ENCODE results near the gene HTT. TPM values are rescaled to one million over a fixed set of nuclear protein-coding genes. Genes with fewer than 3 reads are reported as not detected.

The HTT gene
- total RNA-seq, 4 donors from 2014 or later: 28.9 to 141 (median 42.0) TPM

GRCh38 chr4:3247399-3248177 is 173.1 kb downstream of the HTT start:
- 88 to 93% methylated on average over 13 to 14 of the region's 21 CpGs for WGBS, 2 donors
- DNase-seq (ENCODE audit: low spot score in 2 of 2): no peak
- H3K4me3 ChIP-seq (ENCODE audit: low read depth, poor library complexity, severe bottlenecking): no peak overlapping the region
- intact Hi-C loops (cut with DNase I; ENCODE audit: low total_unique reads): loop anchor here (5.0 kb wide), 1 partner anchor 760 kb away; no protein-coding TSS in a partner anchor
- TF ChIP-seq CTCF (IDR thresholded peaks at IDR 0.05) (no peak), POLR2A (IDR thresholded peaks at IDR 0.05) (no peak)

- TF ChIP-seq CTCF (IDR thresholded peaks at IDR 0.05) (no peak), POLR2A (IDR thresholded peaks at IDR 0.05) (no peak)
- intact Hi-C loops (cut with DNase I; ENCODE audit: low total_unique reads): loop anchor here (5.0 kb wide), 1 partner anchor 759 kb away; no protein-coding TSS in a partner anchor
- no peak for DNase-seq (ENCODE audit: low spot score in 2 of 2)
- WGBS, 2 donors: 93 to 94% methylated on average over 12 of the region's 14 CpGs
- H3K4me3 ChIP-seq (ENCODE audit: low read depth, poor library complexity, severe bottlenecking): no peak overlapping the region
Observed at GRCh38 chr4:3248178-3248480, 173.6 kb downstream of the HTT start.

DNA sequence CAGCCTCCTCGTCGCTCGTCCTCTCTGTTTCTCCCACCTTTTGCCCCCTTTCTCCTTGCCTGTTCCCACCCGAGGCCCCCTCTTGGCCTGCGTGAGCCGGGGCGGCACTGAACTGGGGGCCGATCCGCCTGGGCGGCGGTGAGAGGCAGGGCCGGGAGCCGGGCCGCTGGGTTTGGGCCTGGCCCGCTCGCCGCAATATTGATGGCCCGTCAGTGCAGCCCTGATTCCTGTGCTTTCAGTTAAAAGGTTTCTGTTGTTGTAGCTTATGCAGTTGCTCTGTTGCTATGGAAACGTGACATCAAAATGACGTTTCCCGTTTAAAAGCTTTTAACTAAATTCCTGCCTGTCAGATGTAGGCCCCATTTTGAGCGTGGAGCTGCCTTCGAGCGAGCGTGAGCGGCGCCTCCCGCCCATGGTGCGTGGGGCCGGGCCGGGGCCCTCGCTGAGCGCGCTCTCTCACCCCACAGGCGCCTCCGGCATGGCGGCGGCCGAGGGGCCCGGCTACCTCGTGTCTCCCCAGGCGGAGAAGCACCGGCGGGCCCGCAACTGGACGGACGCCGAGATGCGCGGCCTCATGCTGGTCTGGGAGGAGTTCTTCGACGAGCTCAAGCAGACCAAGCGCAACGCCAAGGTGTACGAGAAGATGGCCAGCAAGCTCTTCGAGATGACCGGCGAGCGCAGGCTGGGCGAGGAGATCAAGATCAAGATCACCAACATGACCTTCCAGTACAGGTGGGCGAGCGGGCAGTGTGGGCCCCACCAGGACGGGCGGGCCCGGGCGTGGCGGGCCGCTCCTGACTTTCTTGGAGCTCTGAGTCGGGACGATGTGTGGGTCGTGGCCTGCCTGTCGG is 174.6 kb downstream of the HTT start, which contains the start of gene MSANTD1:
TSS of gene MSANTD1 (plus strand) at position 349 of the 851 bp plus-strand sequence. CDS start at position 413, 64 bp downstream.
- no peak for DNase-seq (ENCODE audit: low spot score in 2 of 2)
- WGBS, 2 donors: 87 to 93% methylated on average over 70 to 72 of the region's 72 CpGs
- H3K4me3 ChIP-seq (ENCODE audit: low read depth, poor library complexity, severe bottlenecking): no peak within 1 kb of the TSS
- intact Hi-C loops (cut with DNase I; ENCODE audit: low total_unique reads): loop anchor here (5.0 kb wide), 1 partner anchor 758 kb away; no protein-coding TSS in a partner anchor
- TF ChIP-seq CTCF (IDR thresholded peaks at IDR 0.05) (no peak), POLR2A (IDR thresholded peaks at IDR 0.05) (no peak)

DNA sequence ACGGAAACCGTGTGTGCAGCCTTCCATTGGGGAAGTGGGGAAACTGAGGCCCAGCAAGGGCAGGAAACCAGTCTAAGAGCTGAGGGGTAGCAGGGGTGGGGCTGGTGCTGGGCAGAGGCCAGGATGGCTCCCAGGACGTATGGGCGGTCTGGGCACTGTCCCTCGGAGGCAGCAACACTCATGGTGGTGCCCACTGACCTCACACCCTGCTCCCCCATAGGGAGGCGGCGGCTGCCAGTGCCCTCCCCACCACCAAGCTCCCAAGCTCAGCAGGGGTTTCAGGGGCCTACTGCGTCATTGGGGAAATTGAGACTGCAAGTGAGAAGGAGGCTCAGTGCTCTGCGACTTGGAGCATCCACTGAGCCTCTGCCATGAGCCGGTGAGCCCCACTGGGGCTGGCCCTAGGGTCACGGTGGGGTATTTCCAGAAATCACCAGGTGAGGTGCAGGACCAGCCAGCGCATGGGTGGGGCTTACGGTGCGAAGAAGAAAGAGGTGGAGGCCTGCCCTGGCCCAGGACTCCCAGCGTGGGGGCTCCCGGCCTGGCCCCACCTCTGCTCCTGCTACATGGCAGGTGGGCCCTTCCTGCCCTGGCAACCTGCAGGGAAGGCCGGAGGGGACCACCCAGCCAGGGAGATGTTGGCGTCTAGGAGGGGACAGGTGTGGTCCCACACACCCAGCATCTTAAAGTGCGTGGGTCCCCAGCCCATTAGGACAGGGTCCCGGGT is 175.4 kb downstream of the HTT start:
- intact Hi-C loops (cut with DNase I; ENCODE audit: low total_unique reads): loop anchor here (5.0 kb wide), 1 partner anchor 757 kb away; no protein-coding TSS in a partner anchor
- whole genome bisulfite sequencing, 2 donors: 81 to 85% methylated on average over 17 of the region's 20 CpGs
- no peak overlapping the region for H3K4me3 ChIP-seq (ENCODE audit: low read depth, poor library complexity, severe bottlenecking)
- DNase-seq (ENCODE audit: low spot score in 2 of 2): no peak
- TF ChIP-seq POLR2A (IDR thresholded peaks at IDR 0.05): no peak
- TF ChIP-seq CTCF (IDR thresholded peaks at IDR 0.05): no peak

GRCh38 chr4:3250438-3250955 is 176.0 kb downstream of the HTT start:
- TF ChIP-seq POLR2A (IDR thresholded peaks at IDR 0.05) (no peak), CTCF (IDR thresholded peaks at IDR 0.05) (no peak)
- H3K4me3 ChIP-seq (ENCODE audit: low read depth, poor library complexity, severe bottlenecking): no peak overlapping the region
- no peak for DNase-seq (ENCODE audit: low spot score in 2 of 2)
- 79 to 80% methylated on average over 14 of the region's 14 CpGs for WGBS, 2 donors
- intact Hi-C loops (cut with DNase I; ENCODE audit: low total_unique reads): no loop called here

Data from lower leg skin (tissue), 4 donors.